Measurements from ENCODE around the gene AP1S1.

DNA sequence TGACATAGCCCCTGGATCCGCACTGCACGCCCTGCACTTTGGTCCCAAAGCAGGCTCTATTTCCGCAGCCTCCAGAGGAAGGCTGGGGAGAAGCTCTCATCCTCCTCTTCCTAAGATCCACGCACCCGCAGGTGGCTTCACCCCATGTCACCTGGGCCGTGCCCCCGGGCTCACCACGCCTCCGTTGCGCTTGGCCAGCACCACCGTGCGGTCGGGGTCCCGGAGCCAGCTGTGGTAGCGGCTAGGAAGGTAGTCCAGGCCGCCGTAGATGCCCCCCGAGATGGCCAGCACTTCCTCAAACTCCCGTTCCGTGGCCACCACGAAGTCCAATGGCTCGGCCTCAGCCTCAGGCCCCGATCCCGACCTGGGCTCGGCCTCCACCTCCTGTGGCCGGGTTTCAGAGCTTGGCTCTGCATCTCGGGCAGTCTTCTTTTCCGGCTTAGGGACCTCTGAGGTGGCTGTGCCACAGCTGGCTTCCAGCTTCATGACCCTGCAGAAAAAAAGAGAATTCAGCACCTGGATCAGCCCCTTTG lies 20.1 kb downstream of the AP1S1 start:
- TF ChIP-seq, protein P1, sequence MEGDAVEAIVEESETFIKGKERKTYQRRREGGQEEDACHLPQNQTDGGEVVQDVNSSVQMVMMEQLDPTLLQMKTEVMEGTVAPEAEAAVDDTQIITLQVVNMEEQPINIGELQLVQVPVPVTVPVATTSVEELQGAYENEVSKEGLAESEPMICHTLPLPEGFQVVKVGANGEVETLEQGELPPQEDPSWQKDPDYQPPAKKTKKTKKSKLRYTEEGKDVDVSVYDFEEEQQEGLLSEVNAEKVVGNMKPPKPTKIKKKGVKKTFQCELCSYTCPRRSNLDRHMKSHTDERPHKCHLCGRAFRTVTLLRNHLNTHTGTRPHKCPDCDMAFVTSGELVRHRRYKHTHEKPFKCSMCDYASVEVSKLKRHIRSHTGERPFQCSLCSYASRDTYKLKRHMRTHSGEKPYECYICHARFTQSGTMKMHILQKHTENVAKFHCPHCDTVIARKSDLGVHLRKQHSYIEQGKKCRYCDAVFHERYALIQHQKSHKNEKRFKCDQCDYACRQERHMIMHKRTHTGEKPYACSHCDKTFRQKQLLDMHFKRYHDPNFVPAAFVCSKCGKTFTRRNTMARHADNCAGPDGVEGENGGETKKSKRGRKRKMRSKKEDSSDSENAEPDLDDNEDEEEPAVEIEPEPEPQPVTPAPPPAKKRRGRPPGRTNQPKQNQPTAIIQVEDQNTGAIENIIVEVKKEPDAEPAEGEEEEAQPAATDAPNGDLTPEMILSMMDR (IDR thresholded peaks at IDR 0.05): no peak
- TF ChIP-seq EZH2 (IDR thresholded peaks at IDR 0.05; ENCODE audit: borderline replicate concordance, insufficient read depth, low read depth, low read length, poor library complexity, severe bottlenecking): no peak
